GM23338 (cell line): ENCODE results near the gene MBD2. TPM values are rescaled to one million over a fixed set of nuclear protein-coding genes. Genes with fewer than 3 reads are reported as not detected.

ENCODE experiments used
- ATAC-seq: fragments of 200-7000 bp; cut with Tn5 transposase; 3 replicates; pipeline ENCODE4 v1.9.1; 2020
- DNase-seq: peaks from one replicate; pipeline ENCODE4 v3.0.0-alpha.2; 2015; ENCODE audit warnings: low spot score
- H2AFZ ChIP-seq: fragments of 200-600 bp; sonication (generic); 2 replicates; pipeline ENCODE4 v1.8.0; 2016; ENCODE audit warnings: antibody characterized with exemption, mild to moderate bottlenecking, moderate library complexity
- H3F3A ChIP-seq: fragments of 200-600 bp; sonication (generic); replicated peaks from 2 replicates; pipeline ENCODE4 v1.8.0; 2017; ENCODE audit warnings: antibody characterized with exemption, mixed run types, low read depth
- H3K27ac ChIP-seq: fragments of 200-600 bp; sonication (generic); 2 replicates; pipeline ENCODE4 v1.6.1; 2016; ENCODE audit warnings: low read depth
- H3K27me3 ChIP-seq: fragments of 200-600 bp; sonication (generic); 2 replicates; pipeline ENCODE4 v1.8.0; 2016; ENCODE audit warnings: mild to moderate bottlenecking, mixed run types, moderate library complexity; ENCODE audit not compliant: insufficient read depth
- H3K36me3 ChIP-seq: fragments of 200-600 bp; sonication (generic); 2 replicates; pipeline ENCODE4 v1.8.0; 2016; ENCODE audit warnings: mild to moderate bottlenecking; ENCODE audit not compliant: insufficient read depth
- H3K4me1 ChIP-seq: fragments of 200-600 bp; sonication (generic); 2 replicates; pipeline ENCODE4 v1.8.0; 2016; ENCODE audit warnings: mild to moderate bottlenecking, moderate library complexity; ENCODE audit not compliant: insufficient read depth
- H3K4me2 ChIP-seq: fragments of 200-600 bp; sonication (generic); 2 replicates; pipeline ENCODE4 v1.7.1; 2017; ENCODE audit warnings: mixed run types
- H3K4me3 ChIP-seq: fragments of 200-600 bp; sonication (generic); 2 replicates; pipeline ENCODE4 v1.6.1; 2016; ENCODE audit warnings: mixed run types
- H3K79me2 ChIP-seq: fragments of 200-600 bp; sonication (generic); replicated peaks from 2 replicates; pipeline ENCODE4 v1.8.0; 2017; ENCODE audit warnings: mild to moderate bottlenecking; ENCODE audit not compliant: insufficient read depth
- H3K9me2 ChIP-seq: fragments of 200-600 bp; sonication (generic); 2 replicates; pipeline ENCODE4 v1.8.0; 2017; ENCODE audit not compliant: insufficient read depth
- H4K20me1 ChIP-seq: fragments of 200-600 bp; sonication (generic); replicated peaks from 2 replicates; pipeline ENCODE4 v1.8.0; 2017; ENCODE audit warnings: mild to moderate bottlenecking; ENCODE audit not compliant: insufficient read depth
- H3K27ac Mint-ChIP-seq: 2 replicates; pipeline ENCODE4 v1.8.0; 2020; ENCODE audit warnings: inconsistent platforms, mild to moderate bottlenecking, moderate library complexity, mixed read lengths
- H3K27me3 Mint-ChIP-seq: 3 replicates; pipeline ENCODE4 v1.8.0; 2022; ENCODE audit warnings: low read depth, mild to moderate bottlenecking, moderate library complexity, mixed read lengths, inconsistent platforms; ENCODE audit not compliant: insufficient read depth, poor library complexity
- H3K36me3 Mint-ChIP-seq: 3 replicates; pipeline ENCODE4 v1.8.0; 2021; ENCODE audit warnings: low read depth, mild to moderate bottlenecking, inconsistent platforms, moderate library complexity, mixed read lengths
- H3K4me1 Mint-ChIP-seq: 3 replicates; pipeline ENCODE4 v1.8.0; 2020; ENCODE audit warnings: mild to moderate bottlenecking, inconsistent platforms, mixed read lengths
- H3K4me3 Mint-ChIP-seq: 3 replicates; pipeline ENCODE4 v1.8.0; 2021; ENCODE audit warnings: moderate library complexity, mild to moderate bottlenecking, inconsistent platforms, mixed read lengths
- H3K9me3 Mint-ChIP-seq: 3 replicates; pipeline ENCODE4 v1.8.0; 2020; ENCODE audit warnings: moderate library complexity, mild to moderate bottlenecking, inconsistent platforms, mixed read lengths
- ETS1 ChIP-seq: IDR thresholded peaks from 2 replicates; pipeline ENCODE4 v1.6.1; 2016; ENCODE audit warnings: antibody characterized with exemption
- EZH2 ChIP-seq: fragments of 200-600 bp; sonication (generic); IDR thresholded peaks from one replicate; pipeline ENCODE4 v1.8.0; 2017; ENCODE audit warnings: antibody characterized with exemption, mild to moderate bottlenecking, low read depth; ENCODE audit not compliant: unreplicated experiment
- polyA plus RNA-seq: library from polyadenylated mRNA; unstranded; fragments of >200 nt; fragmentation: Nextera tagmentation; extraction: Ambion mirVana; gene quantifications from 2 replicates; pipeline ENCODE4 v1.2.1, GENCODE V29; 2016
- total RNA-seq: library from RNA; depleted of rRNA; stranded (reverse); fragments of >200 nt; shearing (Covaris generic); gene quantifications from 2 replicates; pipeline ENCODE4 v1.2.3, GENCODE V29; 2014
- TF ChIP-seq, protein P1 (sequence below): IDR thresholded peaks from one replicate; pipeline ENCODE4 v1.6.1; 2018; ENCODE audit warnings: antibody characterized with exemption; ENCODE audit not compliant: unreplicated experiment
- TF ChIP-seq, protein P2 (sequence below): fragments of 250-450 bp; sonication (Bioruptor Pico); IDR thresholded peaks from 2 replicates; pipeline ENCODE4 v1.5.0; 2020; ENCODE audit warnings: mild to moderate bottlenecking, moderate library complexity

The MBD2 gene
- total and polyA plus RNA-seq, 2 experiments from 2014 or later: 11.2 to 39.2 TPM

GRCh38 chr18:54140641-54141040 lies 83.8 kb downstream of the MBD2 start (continued):
- TF ChIP-seq, protein P1, sequence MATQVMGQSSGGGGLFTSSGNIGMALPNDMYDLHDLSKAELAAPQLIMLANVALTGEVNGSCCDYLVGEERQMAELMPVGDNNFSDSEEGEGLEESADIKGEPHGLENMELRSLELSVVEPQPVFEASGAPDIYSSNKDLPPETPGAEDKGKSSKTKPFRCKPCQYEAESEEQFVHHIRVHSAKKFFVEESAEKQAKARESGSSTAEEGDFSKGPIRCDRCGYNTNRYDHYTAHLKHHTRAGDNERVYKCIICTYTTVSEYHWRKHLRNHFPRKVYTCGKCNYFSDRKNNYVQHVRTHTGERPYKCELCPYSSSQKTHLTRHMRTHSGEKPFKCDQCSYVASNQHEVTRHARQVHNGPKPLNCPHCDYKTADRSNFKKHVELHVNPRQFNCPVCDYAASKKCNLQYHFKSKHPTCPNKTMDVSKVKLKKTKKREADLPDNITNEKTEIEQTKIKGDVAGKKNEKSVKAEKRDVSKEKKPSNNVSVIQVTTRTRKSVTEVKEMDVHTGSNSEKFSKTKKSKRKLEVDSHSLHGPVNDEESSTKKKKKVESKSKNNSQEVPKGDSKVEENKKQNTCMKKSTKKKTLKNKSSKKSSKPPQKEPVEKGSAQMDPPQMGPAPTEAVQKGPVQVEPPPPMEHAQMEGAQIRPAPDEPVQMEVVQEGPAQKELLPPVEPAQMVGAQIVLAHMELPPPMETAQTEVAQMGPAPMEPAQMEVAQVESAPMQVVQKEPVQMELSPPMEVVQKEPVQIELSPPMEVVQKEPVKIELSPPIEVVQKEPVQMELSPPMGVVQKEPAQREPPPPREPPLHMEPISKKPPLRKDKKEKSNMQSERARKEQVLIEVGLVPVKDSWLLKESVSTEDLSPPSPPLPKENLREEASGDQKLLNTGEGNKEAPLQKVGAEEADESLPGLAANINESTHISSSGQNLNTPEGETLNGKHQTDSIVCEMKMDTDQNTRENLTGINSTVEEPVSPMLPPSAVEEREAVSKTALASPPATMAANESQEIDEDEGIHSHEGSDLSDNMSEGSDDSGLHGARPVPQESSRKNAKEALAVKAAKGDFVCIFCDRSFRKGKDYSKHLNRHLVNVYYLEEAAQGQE: no peak
- TF ChIP-seq, protein P2, sequence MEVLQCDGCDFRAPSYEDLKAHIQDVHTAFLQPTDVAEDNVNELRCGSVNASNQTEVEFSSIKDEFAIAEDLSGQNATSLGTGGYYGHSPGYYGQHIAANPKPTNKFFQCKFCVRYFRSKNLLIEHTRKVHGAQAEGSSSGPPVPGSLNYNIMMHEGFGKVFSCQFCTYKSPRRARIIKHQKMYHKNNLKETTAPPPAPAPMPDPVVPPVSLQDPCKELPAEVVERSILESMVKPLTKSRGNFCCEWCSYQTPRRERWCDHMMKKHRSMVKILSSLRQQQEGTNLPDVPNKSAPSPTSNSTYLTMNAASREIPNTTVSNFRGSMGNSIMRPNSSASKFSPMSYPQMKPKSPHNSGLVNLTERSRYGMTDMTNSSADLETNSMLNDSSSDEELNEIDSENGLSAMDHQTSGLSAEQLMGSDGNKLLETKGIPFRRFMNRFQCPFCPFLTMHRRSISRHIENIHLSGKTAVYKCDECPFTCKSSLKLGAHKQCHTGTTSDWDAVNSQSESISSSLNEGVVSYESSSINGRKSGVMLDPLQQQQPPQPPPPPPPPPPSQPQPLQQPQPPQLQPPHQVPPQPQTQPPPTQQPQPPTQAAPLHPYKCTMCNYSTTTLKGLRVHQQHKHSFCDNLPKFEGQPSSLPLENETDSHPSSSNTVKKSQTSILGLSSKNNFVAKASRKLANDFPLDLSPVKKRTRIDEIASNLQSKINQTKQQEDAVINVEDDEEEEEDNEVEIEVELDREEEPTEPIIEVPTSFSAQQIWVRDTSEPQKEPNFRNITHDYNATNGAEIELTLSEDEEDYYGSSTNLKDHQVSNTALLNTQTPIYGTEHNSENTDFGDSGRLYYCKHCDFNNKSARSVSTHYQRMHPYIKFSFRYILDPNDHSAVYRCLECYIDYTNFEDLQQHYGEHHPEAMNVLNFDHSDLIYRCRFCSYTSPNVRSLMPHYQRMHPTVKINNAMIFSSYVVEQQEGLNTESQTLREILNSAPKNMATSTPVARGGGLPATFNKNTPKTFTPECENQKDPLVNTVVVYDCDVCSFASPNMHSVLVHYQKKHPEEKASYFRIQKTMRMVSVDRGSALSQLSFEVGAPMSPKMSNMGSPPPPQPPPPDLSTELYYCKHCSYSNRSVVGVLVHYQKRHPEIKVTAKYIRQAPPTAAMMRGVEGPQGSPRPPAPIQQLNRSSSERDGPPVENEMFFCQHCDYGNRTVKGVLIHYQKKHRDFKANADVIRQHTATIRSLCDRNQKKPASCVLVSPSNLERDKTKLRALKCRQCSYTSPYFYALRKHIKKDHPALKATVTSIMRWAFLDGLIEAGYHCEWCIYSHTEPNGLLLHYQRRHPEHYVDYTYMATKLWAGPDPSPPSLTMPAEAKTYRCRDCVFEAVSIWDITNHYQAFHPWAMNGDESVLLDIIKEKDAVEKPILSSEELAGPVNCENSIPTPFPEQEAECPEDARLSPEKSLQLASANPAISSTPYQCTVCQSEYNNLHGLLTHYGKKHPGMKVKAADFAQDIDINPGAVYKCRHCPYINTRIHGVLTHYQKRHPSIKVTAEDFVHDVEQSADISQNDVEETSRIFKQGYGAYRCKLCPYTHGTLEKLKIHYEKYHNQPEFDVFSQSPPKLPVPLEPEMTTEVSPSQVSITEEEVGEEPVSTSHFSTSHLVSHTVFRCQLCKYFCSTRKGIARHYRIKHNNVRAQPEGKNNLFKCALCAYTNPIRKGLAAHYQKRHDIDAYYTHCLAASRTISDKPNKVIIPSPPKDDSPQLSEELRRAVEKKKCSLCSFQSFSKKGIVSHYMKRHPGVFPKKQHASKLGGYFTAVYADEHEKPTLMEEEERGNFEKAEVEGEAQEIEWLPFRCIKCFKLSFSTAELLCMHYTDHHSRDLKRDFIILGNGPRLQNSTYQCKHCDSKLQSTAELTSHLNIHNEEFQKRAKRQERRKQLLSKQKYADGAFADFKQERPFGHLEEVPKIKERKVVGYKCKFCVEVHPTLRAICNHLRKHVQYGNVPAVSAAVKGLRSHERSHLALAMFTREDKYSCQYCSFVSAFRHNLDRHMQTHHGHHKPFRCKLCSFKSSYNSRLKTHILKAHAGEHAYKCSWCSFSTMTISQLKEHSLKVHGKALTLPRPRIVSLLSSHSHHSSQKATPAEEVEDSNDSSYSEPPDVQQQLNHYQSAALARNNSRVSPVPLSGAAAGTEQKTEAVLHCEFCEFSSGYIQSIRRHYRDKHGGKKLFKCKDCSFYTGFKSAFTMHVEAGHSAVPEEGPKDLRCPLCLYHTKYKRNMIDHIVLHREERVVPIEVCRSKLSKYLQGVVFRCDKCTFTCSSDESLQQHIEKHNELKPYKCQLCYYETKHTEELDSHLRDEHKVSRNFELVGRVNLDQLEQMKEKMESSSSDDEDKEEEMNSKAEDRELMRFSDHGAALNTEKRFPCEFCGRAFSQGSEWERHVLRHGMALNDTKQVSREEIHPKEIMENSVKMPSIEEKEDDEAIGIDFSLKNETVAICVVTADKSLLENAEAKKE (CRISPR knock-in tag): no peak
- TF ChIP-seq EZH2: no peak

DNA sequence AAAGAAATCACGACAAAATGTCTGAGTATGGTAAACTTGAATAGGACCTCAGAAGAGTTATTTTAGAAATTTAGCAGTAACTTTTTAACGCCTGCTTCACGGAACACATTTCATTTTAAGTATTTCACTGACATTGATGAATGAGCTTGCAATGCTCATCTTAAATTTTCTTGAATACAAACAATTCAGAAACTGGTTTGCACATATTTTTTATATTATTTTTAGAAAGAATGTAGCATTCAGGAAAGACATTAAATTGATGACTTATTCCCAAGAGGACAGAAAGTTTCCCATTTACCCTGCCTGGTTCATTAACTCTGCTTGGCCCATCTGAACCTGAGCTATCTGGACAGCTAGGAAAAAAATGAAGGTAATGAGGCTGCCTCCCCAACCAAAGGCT lies 89.3 kb downstream of the MBD2 start:
- H3K4me3 Mint-ChIP-seq: no peak overlapping the region
- no peaks in the 10 kb centered on the region for H4K20me1 ChIP-seq
- H3K4me3 ChIP-seq: no peak overlapping the region
- DNase-seq (no peak), ATAC-seq (no peak)
- peaks cover 7% of the 10 kb centered on the region; the same call in 2 of the 3 replicates for H3K4me1 Mint-ChIP-seq
- H3K27ac Mint-ChIP-seq: no peak overlapping the region
- no peaks in the 10 kb centered on the region for H3K36me3 ChIP-seq
- no peaks in the 10 kb centered on the region for H3K27me3 Mint-ChIP-seq
- H3K4me2 ChIP-seq: no peak overlapping the region
- H3K36me3 Mint-ChIP-seq: peaks cover 14% of the 10 kb centered on the region; the same call in 2 of the 3 replicates
- H3K9me2 ChIP-seq: no peaks in the 10 kb centered on the region
- H2AFZ ChIP-seq: no peak overlapping the region
- H3K4me1 ChIP-seq: peaks cover 11% of the 10 kb centered on the region; the same call in 1 of the 2 replicates
- H3K27ac ChIP-seq: no peak overlapping the region
- peaks cover 20% of the 10 kb centered on the region for H3K9me3 Mint-ChIP-seq
- no peaks in the 10 kb centered on the region for H3F3A ChIP-seq
- no peaks in the 10 kb centered on the region for H3K79me2 ChIP-seq
- H3K27me3 ChIP-seq: no peaks in the 10 kb centered on the region
- no peak for TF ChIP-seq ETS1
- TF ChIP-seq, protein P2 (CRISPR knock-in tag): no peak
